ENCODE measurements around the gene ZNF891.

GRCh38 chr12:133106253-133106652 is 23.8 kb downstream of the ZNF891 start:
- TF ChIP-seq CTCF (IDR thresholded peaks at IDR 0.05) = no peak
- TF ChIP-seq POLR2A (IDR thresholded peaks at IDR 0.05) = no peak
- no peak for TF ChIP-seq EP300 (IDR thresholded peaks at IDR 0.05)
